C4-2B (cell line): ENCODE results near the gene REV1.

Source experiments
- H3K27ac ChIP-seq: fragments of 450-650 bp; 2 replicates; pipeline ENCODE4 v1.5.1; 2017
- CTCF ChIP-seq: fragments of 450-650 bp; conservative IDR thresholded peaks from 2 replicates; pipeline ENCODE4 v1.5.1; 2017; ENCODE audit warnings: mild to moderate bottlenecking
- ZFX ChIP-seq: fragments of 450-650 bp; IDR thresholded peaks from 2 replicates; pipeline ENCODE4 v1.6.1; 2017

REV1 gene

DNA sequence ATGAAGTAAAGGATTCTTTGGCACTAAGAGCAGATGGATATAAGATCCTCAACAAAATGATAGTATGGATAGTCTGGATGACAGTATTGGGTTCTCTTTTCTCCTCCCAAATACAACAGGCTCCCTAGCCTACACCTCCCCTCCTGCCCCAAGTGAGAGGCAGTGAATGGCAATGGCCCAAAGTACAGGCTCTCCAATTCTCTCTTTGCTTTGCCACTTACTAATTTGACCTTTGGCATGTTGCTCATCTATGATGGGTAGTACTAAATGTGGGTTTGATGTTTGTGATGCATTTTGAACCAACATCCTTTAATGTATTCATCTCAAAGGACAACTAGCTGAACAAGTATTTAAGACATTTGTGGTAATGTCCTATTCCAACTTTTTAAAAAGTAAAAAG is 86.7 kb downstream of the REV1 start:
- no peak overlapping the region for H3K27ac ChIP-seq
- no peak for TF ChIP-seq CTCF
- TF ChIP-seq ZFX: no peak

DNA sequence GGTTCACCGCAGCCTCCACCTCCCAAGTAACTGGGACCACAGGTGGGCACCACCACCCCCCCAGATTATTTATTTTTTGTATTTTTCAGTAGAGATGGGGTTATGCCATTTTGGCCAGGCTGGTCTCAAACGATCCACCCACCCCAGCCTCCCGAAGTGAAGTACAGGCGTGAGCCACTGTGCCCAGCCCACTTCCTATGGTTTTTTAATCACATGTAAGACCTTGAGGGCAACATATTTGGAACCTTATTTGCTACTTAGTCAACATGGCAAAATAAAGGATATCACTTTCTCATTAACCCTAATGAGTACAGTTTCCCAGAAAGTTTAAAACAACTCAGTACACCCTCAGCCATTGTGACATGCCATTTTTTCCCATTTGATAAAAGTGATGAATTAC is 88.0 kb downstream of the REV1 start:
- no peak overlapping the region for H3K27ac ChIP-seq
- TF ChIP-seq CTCF: no peak
- no peak for TF ChIP-seq ZFX

GRCh38 chr2:99399795-99400194 is 90.0 kb downstream of the REV1 start:
- no peak for TF ChIP-seq ZFX
- no peak for TF ChIP-seq CTCF
- H3K27ac ChIP-seq: no peak overlapping the region

DNA sequence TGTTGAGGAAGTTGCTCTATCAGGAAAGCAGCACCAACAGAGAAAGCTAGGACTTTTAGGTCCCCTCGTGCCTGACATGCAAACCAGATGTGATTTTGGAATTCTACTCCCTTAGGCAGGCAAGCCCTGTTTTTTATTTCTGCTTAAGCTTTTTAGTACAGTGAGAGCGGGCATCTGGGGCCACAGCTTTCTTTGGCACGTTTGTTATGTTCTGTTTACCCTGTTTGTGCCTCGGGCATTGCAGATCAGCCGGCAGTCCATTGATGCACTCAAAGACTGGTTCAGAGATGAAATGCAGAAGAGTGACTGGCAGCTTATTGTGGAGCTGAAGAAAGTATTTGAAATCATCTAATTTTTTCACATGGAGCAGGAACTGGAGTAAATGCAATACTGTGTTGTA is 90.8 kb downstream of the REV1 start:
- H3K27ac ChIP-seq: no peak overlapping the region
- no peak for TF ChIP-seq CTCF
- TF ChIP-seq ZFX: no peak

DNA sequence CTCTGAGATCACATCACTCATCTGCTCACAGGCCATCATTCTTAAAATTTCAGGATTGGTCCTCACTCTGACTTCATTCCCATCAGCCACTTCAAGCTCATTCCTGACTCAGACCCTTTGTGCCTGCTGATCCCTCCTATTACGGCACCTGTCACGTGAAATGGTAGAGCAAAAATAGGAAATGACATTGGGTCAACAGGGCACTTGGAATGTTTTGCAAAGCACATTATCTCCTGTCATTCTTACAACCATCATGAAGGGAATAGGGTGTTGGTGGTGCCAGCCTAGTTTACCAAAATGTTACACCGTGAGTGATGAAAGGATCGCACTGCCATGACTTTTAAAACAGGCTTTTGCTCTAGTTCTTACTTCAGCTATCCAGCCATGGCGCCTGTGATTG is 91.5 kb downstream of the REV1 start:
- no peak for TF ChIP-seq CTCF
- no peak overlapping the region for H3K27ac ChIP-seq

DNA sequence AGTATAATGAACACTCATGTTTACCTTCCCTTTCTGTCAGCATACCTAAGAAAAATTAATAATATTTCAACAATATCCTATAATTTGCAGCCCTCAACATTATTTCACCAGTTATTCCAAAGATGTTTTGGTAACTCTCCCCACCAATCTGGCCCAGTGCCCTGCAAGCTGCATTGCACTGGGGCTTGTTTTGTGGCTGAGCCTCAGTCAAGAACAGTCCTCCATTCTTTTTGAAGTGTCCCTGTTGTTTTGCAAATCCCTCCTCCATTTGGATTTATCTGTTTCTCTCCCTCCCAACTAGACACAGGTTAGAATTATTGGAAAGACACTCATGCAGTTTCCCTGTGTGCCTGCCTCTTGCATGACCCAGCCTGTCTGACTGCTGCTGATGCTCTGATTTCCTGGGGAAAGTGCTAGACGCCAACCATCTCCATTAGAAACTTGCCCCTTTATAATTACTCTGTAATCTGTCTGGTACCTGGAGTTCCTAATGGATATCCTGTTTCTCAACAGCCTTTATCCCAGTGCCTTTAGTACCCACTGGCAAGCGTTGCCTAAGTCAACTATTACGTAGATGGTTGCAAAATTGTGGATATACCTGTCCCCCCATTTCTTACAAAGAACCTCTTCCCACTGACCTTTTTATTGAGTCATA is 92.4 kb downstream of the REV1 start:
- no peak for TF ChIP-seq CTCF
- TF ChIP-seq ZFX: no peak

GRCh38 chr2:99395589-99396130 is 94.2 kb downstream of the REV1 start:
- TF ChIP-seq CTCF (no peak), ZFX (no peak)
- H3K27ac ChIP-seq: no peak overlapping the region

More for the DNA sequence above, 92.4 kb downstream of the REV1 start:
- H3K27ac ChIP-seq: no peak overlapping the region
